Body of pancreas (tissue), 4 donors: ENCODE results near the gene MLPH.

ENCODE experiments used
- POLR2A ChIP-seq, 3 donors: fragments of 450-650 bp; IDR thresholded peaks; one replicate each; pipeline ENCODE4 v1.6.1; 2016; ENCODE audit warnings: antibody characterized with exemption in 3 of 3, mild to moderate bottlenecking in 2 of 3
- TF ChIP-seq, protein P1 (sequence below), 7 experiments: fragments of 450-650 bp in 4 of 7; fragments of 200-600 bp in 3 of 7; sonication (generic) in 3 of 7; IDR thresholded peaks; one replicate each; pipeline ENCODE4 v1.5.1; 2016 to 2019; ENCODE audit warnings: antibody characterized with exemption in 7 of 7

DNA sequence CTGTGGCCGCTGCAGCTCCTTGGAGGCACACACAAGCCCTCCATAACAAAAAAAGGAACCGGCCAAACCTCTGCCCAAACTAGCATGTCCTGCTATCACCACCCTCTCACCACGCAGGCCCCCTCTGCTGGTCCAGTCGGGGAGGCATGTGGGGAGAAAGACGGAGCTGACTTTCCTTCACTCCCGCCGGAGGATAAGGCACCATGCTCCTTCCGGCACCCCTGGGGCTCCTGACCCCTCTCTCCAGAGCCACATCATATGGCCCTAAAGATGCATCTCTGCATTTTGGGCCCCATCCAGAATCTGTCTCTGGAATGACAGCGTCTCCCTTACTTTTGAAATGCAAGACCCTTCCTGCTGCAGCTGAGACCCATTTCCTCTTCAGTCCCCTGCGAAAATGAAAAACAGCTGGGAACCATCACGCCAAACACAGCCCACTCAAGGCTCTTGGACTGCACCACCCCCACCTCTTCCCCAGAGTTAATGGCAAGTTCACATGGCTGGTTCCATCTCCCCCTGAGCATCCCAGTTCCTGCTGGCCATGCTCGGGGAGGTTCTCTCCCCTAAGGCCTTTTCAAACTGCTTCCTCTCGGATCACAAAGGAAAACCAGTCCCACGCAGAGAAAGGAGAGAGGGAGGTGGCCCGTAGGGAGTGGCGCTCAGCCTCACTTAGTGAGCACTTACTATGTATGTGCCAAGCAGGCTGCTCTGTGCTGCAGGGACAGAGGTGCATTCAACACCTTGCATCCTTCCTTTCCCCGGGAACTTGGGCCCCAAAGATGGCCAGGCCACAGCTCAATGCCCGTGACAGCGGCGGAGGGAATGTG, 35.2 kb upstream of the MLPH start:
- TF ChIP-seq, protein P1, sequence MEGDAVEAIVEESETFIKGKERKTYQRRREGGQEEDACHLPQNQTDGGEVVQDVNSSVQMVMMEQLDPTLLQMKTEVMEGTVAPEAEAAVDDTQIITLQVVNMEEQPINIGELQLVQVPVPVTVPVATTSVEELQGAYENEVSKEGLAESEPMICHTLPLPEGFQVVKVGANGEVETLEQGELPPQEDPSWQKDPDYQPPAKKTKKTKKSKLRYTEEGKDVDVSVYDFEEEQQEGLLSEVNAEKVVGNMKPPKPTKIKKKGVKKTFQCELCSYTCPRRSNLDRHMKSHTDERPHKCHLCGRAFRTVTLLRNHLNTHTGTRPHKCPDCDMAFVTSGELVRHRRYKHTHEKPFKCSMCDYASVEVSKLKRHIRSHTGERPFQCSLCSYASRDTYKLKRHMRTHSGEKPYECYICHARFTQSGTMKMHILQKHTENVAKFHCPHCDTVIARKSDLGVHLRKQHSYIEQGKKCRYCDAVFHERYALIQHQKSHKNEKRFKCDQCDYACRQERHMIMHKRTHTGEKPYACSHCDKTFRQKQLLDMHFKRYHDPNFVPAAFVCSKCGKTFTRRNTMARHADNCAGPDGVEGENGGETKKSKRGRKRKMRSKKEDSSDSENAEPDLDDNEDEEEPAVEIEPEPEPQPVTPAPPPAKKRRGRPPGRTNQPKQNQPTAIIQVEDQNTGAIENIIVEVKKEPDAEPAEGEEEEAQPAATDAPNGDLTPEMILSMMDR (IDR thresholded peaks at IDR 0.05): no peak
- no peak for TF ChIP-seq POLR2A (IDR thresholded peaks at IDR 0.05)
